ENCODE results near the gene IL21.

IL21 gene

GRCh38 chr4:122663814-122664610 lies 43.1 kb upstream of the IL21 start:
- ChIA-PET CTCF (no interaction called here), POLR2A (ENCODE audit: low non-redundant PET) (no interaction called here)
- DNase-seq (ENCODE audit: low spot score): no peak
- H3K27ac ChIP-seq: no peak overlapping the region
- no peak for TF ChIP-seq CTCF (conservative IDR thresholded peaks at IDR 0.05; ENCODE audit: low read depth)

- ChIA-PET CTCF (no interaction called here), POLR2A (ENCODE audit: low non-redundant PET) (no interaction called here)
- no peak for DNase-seq (ENCODE audit: low spot score)
- TF ChIP-seq CTCF (conservative IDR thresholded peaks at IDR 0.05; ENCODE audit: low read depth): no peak
- H3K27ac ChIP-seq: no peak overlapping the region
These were observed 42.4 kb upstream of the IL21 start for GRCh38 chr4:122663291-122663690.

GRCh38 chr4:122662701-122663100 lies 41.8 kb upstream of the IL21 start:
- POLR2A ChIA-PET (ENCODE audit: low non-redundant PET): no interaction called here
- no peak overlapping the region for H3K27ac ChIP-seq
- no peak for DNase-seq (ENCODE audit: low spot score)
- TF ChIP-seq CTCF (conservative IDR thresholded peaks at IDR 0.05; ENCODE audit: low read depth): no peak
- CTCF ChIA-PET: interaction anchor here (0.8 kb wide), 1 partner anchor 9 kb away, joined by 3 read pairs; no protein-coding TSS in a partner anchor

- ChIA-PET CTCF (interaction anchor here (0.7 kb wide), 1 partner anchor 277 kb away, joined by 3 read pairs; no protein-coding TSS in a partner anchor), POLR2A (ENCODE audit: low non-redundant PET) (no interaction called here)
- H3K27ac ChIP-seq: no peak overlapping the region
- TF ChIP-seq CTCF (conservative IDR thresholded peaks at IDR 0.05; ENCODE audit: low read depth): no peak
- no peak for DNase-seq (ENCODE audit: low spot score)
These were observed 40.6 kb upstream of the IL21 start for GRCh38 chr4:122661176-122662160.

- no peak for TF ChIP-seq CTCF (conservative IDR thresholded peaks at IDR 0.05; ENCODE audit: low read depth)
- DNase-seq (ENCODE audit: low spot score): no peak
- no peak overlapping the region for H3K27ac ChIP-seq
- POLR2A ChIA-PET (ENCODE audit: low non-redundant PET): no interaction called here
- CTCF ChIA-PET: interaction anchor here (0.6 to 0.7 kb wide), 3 partner anchors 17 to 1342 kb away, joined by 3 to 7 read pairs (median 4); no protein-coding TSS in a partner anchor
These were observed 38.0 kb upstream of the IL21 start for GRCh38 chr4:122658818-122659295.

- no peak for TF ChIP-seq CTCF (conservative IDR thresholded peaks at IDR 0.05; ENCODE audit: low read depth)
- POLR2A ChIA-PET (ENCODE audit: low non-redundant PET): interaction anchor here (0.7 kb wide), 1 partner anchor 42 kb away, joined by 3 read pairs; no protein-coding TSS in a partner anchor
- no peak overlapping the region for H3K27ac ChIP-seq
- DNase-seq (ENCODE audit: low spot score): no peak
- CTCF ChIA-PET: no interaction called here
These were observed 37.5 kb upstream of the IL21 start for GRCh38 chr4:122658377-122658776.

Data from RWPE1 (cell line).